Occipital lobe (tissue), 2 donors: ENCODE results near the gene MYBPH. TPM values are rescaled to one million over a fixed set of nuclear protein-coding genes. Genes with fewer than 3 reads are reported as not detected.

ENCODE experiments used
- DNase-seq: peaks from one replicate; lab custom pipeline; 2025; lab: John Stamatoyannopoulos, UW
- total RNA-seq: library from RNA; depleted of rRNA; stranded (reverse); fragments of >200 nt; gene quantifications from one replicate; pipeline ENCODE4 v1.2.3, GENCODE V29; 2014

MYBPH gene, protein sequence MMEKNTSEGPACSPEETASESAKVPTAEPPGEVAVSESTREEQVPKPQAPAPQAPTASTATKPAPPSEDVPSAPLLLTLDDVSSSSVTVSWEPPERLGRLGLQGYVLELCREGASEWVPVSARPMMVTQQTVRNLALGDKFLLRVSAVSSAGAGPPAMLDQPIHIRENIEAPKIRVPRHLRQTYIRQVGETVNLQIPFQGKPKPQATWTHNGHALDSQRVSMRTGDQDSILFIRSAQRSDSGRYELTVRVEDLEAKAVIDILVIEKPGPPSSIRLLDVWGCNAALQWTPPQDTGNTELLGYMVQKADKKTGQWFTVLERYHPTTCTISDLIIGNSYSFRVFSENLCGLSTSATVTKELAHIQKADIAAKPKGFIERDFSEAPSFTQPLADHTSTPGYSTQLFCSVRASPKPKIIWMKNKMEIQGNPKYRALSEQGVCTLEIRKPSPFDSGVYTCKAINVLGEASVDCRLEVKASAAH
- not detected for total RNA-seq

DNA sequence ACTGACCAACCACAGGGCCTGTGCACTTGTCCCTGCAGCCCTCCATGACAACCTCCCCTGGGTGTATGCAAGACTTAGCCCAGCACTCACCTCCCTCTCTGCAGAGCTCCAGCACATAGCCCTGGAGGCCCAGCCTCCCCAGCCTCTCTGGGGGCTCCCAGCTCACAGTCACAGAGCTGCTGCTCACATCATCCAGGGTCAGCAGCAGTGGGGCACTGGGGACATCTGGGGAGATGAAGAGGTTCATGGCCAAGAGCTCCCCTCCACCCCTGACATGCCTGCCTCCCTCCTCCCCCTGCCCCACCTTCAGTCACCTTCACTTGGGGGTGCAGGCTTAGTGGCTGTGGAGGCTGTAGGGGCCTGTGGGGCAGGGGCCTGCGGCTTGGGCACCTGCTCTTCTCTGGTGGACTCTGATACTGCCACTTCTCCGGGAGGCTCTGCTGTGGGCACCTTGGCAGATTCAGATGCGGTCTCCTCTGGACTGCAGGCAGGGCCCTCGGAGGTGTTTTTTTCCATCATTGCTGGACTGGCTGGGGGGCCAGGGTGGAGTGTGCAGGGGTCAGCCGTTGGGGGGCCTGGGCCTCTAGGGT lies at the start of gene MYBPH:
TSS of gene MYBPH (minus strand) at position 590 of the 590 bp plus-strand sequence. CDS start at position 519, 71 bp downstream.
- DNase-seq, result no peak

DNA sequence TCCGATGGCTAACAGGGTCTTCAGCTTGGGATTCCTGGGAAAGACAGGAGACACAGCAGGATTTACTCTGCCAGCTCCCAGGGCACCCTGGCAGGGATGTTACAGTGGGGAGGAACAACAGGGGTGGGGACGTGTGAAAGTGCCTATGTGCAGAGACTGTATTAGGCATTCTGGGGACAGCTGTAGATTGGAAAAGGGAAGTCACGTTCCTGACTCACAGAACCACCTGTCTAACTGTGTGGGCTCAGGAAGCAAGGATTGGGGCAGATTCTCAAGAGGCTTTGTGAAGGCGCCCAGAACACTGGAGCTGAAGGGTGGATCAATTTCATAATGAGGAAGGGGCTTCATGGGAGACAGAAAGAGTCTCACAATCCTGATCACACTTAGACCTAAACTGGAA lies 49.4 kb upstream of the MYBPH start:
- no peak for DNase-seq

DNA sequence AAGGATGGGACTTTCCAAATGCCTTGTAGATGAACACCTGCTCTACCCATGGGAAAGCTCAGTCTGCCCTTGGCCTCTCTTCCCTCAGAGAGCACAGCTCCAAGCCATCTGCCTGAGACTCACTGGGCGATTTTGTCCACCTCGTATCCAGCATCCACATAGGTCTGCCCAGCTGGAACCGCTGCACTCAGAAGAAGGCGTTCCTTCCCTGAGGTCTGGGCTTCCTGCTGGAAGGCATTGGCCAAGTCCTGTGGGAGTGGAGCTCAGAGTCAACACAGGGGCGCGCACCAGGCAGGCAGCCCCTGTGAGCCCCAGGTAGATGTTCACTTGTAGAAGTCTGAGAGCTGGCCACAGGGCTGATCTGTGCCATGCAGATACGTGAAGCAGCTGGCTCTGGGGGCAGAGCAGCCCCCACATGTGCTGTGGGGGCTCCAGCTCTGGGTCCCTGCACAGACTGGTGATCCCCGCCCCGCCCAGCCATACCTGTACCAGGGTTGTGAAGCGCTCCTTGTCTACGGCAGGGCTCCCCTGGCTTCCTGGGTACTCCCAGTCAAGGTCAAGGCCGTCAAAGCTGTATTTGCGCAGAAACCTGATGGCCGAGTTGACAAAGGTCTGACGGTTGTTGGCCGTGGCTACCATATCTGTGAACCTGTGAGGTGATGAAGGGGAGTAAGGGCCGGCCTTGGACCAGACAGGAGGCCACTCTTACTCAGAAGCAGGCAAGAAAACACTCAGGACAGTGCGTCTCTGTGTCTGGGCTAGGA lies 47.6 kb upstream of the MYBPH start:
- no peak for DNase-seq

DNA sequence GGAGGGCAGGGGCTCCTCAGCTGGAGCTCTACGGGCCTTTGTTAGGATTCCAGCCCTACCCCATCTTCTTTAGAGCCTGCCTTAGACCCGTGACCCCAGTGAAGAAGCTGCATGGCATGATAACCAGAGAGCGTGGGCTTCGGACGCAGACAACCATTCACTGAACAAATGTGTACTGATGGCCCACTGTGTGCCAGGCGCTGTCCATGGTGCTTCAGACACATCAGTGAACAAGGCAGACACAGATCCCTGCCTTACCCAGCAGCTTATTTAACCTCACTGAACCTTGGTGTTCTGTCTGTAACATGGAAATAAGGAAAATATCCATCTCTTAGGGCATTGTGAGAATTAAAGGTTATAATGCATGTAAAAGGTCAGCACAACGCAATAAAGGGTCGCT lies 44.3 kb upstream of the MYBPH start:
- no peak for DNase-seq

DNA sequence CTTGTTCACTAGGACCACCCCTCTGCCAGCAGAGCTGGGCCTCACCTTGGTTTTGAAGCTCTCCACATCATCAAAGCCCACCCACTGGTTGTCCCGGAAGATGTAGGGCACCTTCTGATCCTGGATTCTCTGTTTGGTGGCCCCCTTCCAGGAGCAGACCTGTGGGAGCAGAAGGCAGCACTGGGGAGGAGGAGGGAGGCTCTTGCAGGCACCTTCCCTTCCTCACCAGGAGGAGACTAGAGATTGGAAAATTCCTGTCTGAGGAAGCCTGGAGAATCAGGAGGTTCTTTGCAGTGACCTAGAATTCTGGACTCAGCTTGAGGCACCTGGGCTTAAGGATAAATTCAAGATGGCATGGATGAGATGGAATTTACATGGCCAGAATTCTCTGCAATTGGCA lies 43.5 kb upstream of the MYBPH start:
- no peak for DNase-seq

DNA sequence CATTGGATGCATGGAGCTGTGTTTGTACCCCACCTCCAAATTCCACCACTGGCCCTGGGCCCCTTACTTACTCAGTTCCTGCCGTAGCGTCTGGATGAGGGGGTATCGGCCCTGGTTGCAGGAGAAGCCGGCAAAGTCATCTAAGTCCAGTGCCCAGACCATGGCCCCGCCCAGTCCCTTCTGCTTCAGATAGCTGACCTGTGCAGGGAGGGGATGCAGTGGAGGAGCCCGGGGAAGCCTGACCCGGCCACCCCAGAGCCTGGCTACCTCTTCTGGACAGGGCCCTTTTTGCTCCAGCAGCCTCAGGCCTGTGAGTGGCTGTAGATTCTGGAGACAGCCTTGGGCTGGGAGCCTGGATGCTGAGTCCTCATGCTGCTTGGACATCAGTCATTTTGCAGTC lies 42.0 kb upstream of the MYBPH start:
- DNase-seq, result no peak

DNA sequence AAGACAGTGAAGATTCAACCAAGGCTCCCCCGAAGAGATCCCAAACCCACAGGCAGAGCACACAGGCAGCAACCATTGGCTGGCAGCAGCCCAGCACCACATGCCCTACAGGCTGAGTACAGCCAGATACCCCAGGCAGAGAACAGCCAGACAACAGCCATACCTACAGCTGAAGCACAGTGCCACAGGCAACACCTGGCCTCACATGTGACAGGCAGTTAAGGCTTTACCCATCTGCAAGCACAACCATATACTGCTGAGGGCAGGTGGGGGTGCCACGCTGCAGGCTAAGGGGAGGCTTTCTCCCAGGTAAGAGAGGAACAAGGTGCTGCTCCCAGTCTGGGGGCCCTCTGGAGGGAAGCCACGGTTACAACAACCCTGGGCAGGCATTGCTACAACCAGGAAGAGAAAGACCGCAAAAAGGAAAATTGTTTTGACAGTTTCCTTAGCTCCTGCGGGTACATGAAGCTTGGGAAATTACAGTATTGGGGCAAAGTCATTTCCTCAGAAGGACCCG lies 41.6 kb upstream of the MYBPH start:
- no peak for DNase-seq

DNA sequence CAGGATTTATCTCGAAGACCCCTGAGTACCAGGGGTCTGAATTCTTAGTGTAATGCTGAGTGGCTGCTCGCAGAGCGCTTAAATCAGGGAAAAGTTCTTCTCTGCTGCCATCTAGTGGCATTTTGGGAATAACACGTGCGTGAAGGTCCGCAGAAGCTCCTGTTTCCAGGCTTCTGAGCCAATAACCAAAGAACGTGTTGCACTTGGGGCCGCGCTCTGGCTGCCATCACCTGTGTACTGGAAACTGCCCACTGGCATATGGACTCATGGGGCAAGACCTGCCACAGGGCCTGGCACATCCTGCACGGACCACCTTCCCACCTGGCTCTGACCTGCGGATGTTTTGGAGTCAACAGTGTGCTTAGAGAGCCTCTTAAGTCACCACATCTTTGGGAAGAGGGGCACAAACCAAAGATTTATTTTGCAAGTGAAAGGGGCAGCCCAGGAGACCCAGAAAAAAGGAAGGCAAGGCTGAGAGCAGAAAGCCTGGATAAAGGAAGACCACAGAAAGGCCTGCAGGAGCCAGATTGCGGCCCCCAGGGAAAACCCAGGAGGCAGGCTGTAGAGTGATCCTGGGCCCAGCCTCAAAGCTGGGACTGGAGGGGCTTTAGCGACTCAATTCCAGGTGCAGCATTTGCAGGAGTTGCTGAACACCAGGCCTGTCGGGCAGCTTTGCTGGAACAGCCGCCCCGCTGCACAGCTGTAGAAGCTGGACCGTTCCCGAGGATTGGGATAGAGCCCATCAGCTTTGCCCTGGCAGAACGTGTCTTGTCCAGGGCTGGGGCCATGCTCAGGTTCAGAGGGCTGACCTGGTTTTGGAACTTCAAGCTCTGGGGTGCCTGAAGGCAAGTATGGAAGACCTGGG lies 40.9 kb upstream of the MYBPH start:
- peak; percentile 27 for DNase-seq

DNA sequence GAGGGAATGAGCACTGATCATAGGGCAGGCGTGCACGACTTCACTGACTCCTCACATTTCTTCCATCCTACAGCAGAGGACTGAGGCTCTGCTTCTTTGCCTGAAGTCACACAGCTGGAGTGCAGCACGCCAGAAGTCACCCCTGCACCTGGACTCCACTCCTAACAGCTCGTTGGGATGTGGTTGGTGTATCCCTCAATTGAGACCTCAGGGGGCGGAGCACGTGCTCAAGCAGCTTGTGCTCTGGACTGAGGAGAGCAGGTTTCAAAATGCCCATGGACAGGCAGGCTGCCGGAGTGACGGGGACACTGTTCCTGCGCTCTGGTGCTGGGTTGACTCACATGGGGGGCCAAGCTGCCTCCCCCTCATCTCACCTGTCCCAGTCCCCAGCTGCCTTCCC lies 39.9 kb upstream of the MYBPH start:
- no peak for DNase-seq

DNA sequence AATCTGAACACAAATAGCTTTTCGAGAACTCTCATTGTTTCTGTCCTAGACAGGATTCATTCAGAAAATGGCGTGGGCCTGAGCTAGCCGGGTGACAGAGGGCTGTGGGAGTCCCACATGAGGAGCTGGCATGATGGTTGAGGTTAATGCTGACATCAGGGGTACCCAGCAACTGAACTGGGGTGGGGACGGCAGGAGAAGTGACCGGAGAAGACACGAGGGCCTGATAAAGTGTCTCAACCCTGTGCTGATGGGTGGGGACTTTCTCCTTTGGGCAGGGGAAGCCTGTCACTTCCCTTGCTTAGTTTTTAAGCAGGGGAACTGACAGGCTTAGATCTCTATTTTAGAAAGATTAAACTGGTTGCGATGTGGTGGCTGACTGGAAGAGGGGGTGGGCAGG lies 39.2 kb upstream of the MYBPH start:
- no peak for DNase-seq

DNA sequence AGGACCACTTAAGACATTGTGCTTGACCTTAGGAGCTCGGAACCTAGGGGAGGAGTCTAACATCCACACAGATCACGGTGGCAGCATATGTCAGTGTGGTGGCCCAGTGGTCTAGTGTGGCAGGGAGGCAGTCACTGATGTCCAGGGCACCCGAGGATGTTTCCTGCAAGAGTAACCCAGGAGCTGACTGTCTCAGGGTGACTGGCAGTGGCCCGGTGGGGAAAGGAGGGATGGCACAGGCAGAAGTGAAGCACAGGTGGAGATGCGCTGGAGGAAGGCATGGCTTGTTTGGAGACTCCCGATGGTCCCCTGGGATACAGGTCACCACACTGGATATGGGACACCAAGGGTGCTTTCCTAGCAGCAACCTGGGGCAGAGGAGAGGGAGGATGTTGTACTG lies 37.5 kb upstream of the MYBPH start:
- DNase-seq, result no peak

DNA sequence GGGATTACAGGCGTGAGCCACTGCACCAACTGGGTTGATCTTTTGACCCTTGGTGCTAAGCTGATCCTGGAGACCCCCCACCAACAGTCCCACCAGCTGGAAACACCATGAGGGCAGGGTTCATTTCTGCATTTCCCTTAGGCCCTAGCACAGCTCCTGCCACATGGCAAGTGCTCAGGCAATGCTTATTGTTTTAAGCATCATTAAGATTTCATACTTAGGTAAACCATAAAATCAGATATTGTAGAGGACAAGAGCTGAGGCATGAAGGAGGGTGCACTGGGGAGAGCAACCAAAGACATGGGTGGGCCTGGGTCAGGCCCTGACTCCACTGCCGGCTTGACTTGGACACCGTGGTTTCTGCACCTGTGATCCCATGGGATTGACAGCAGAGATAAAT lies 36.2 kb upstream of the MYBPH start:
- DNase-seq, result no peak

DNA sequence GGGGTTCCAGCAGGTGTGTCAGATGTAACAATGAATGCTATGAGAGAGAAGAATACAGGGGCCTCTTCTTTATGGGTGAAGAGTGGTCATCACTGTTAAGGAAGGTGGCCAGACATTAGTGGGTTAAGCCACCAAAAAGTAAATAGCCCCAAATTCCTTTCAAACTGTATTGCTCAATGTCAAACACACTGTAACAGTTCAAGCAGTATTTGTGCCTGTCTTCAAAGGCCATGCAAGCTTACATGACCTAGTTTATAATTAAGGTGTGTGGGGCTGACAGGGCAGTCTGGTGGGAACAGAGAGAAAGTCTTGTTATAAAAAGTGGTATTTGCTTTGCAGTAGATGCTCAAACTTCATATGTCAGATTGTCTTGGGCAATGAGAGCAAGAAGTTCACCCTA lies 35.4 kb upstream of the MYBPH start:
- DNase-seq, result no peak

DNA sequence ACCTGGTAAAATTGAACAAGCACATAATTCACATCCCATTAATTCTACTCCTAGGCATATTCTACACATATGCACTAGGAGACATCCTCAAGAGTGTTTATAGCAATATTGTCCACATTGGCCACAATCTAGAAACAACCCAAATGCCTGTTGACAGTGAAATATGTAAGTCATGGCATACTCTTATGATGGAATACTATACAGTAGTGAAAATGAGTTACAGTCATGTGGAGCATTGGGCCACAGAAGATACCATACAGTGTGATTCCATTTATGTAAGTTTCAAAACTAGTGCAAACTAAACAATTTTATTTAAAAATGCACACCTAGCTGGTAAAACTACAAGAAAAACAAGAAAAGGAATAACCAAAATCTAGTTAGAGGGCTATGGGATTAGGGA lies 34.7 kb upstream of the MYBPH start:
- no peak for DNase-seq

DNA sequence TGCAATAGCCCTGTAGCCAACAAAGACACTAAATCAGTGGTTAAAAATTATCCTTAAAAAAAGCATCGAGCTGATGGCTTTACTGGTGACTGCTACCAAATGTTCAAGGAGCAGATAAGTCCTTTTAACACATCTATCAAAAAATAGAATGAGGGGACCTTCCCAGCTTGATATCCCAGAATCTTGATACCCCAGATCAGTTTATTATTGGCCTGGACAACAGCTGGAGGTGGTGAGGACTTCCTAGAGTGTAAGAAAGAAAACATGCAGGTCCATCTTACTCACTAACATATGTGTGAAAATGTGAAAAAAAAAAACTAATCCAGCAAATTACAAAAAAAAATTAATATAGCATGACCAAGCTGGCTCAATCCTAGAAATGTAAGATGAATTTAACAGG lies 32.6 kb upstream of the MYBPH start:
- no peak for DNase-seq

DNA sequence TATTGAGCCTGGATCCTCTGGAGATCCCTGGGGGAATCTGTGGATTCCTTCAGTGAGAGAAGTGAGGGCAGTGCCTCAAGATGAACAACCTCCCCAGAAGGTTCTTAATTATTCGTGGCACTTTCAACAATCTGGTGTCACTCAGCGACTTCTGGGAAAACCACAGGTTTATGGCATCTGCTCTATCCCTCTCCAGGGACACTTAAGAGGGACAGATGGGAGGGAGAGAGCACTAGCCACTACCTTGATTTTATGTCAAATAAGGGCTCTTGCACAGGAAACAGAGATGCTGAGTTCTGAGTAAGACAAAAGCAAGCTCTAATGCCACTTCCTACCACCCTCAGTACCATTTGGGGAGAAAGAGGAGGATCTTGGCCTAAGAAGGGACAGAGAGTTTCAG lies 32.1 kb upstream of the MYBPH start:
- DNase-seq, result no peak

DNA sequence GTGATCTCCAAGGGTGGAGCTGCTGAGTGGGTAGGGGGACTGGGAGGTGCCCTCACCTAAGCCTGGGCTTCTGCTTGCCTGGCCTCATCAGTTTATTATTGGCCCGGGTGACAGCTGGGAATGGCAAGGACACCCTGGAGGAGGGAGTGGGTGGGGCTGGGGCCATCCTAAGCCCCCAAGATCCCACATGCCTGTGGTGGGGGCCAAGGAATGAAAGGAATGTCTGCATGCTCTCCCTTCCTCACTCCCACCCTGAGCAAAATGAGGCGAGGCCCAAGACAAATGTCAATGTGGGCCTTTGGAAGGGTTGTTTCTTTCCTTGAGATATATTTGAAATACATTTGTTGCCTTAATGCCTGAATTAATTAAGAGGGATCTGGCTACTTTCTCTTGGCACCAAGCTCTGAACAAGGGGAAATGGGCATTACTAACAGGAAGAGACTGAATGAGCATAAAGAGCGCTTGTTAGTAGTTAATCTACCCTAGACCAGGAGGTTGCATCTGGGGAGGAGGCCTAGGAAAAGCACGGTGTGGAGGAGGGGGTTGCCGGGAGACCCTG lies 30.6 kb upstream of the MYBPH start:
- no peak for DNase-seq

DNA sequence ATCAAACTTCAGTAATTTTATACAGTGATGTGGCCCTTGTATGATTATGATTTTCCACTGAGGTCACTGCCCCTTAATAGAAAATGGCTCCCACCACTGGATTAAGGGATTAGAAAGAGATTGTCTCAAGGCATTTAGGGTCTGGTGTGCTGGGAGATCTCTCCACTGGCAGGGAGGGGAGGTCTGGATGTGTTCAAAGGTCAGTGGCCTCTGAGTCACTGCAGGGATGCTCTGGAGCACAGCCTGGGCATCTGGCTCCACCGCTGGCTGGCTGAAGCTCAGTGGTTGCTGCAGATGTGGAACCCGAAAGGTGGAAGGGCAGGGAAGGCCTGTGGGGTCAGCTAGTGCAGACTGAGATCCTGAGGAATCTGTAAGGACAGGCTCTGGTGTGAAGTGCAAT lies 29.1 kb upstream of the MYBPH start:
- no peak for DNase-seq

DNA sequence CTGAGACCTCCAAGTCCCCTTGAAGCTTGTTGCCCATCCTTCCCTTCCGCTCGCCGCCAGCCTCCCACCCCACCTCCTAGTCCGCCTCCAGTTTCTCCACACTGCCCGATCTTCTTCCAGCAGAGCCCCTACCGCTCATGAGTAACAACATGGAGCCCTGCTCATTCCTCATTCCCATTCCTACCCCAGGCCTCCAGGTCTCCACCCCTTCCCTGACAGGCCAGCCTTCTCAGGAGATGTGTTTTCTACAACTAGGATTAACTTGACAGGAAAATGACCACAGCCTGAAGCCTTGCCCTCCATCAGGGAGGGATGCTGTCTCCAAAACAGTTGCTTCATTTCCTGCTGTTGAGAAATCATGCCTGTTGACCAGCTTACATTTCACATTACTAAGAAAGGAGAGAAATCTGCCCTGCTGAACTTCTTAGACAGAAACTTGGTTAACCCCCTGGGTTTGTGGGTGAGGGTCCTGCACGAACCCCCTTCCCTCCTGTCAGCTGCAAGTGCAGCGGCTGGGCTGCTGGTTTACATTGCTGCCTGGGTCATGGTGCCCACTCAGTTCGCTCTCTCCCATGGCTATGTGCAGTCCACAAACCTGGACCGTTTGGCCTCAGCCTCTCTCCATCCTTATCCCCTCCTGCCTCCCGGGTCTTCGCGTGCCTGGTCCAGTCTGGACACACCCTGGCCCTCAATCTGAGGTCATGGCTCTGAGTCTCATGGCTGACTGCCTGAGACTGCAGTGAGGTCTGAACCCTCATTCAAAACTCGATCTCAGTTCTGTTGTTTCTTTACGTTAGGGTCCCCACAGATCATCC lies 27.0 kb upstream of the MYBPH start:
- no peak for DNase-seq
